HepG2 (cell line): Measurements from ENCODE around the gene ANO9. TPM values are rescaled to one million over a fixed set of nuclear protein-coding genes. Genes with fewer than 3 reads are reported as not detected.

Experiments
- ATAC-seq: fragments of 200-7000 bp; cut with Tn5 transposase; 3 replicates; pipeline ENCODE4 v1.9.1; 2020; ENCODE audit warnings: mild to moderate bottlenecking, moderate library complexity
- BruUV-seq: library from RNA; stranded (reverse); fragments of 400-500 nt; replicated peaks from 2 replicates; lab custom pipeline; 2021; lab: Mats Ljungman, UMichigan
- CTCF ChIA-PET: fragments of 300-600 bp; formaldehyde crosslinking; extraction: SDS; loops from one replicate; lab custom pipeline; 2021; ENCODE audit warnings: low total read pairs, inconsistent platforms, low intra/inter-chr PET ratio; lab: Yijun Ruan, JAX
- POLR2A ChIA-PET: fragments of 350-600 bp; sonication (Branson Sonifier 250); formaldehyde crosslinking; loops from one replicate; lab custom pipeline; 2020; ENCODE audit warnings: antibody characterized with exemption, inconsistent platforms; lab: Yijun Ruan, JAX
- DNase-seq: peaks from one replicate; pipeline ENCODE4 v3.0.0-alpha.2; 2015; ENCODE audit warnings: low spot score
- FAIRE-seq: peaks from 3 replicates; lab custom pipeline; 2011; peaks lifted over from hg19 to GRCh38; lab: Jason Lieb, UNC
- H2AFZ ChIP-seq: one replicate; pipeline ENCODE4 v1.6.1; 2011; ENCODE audit warnings: low read length, inconsistent platforms
- H3K27ac ChIP-seq: fragments of 300-600 bp; 3 replicates; pipeline ENCODE4 v1.8.0; 2011; ENCODE audit warnings: mixed run types, mild to moderate bottlenecking, mixed read lengths, low read length, inconsistent platforms; ENCODE audit not compliant: insufficient read depth; ENCODE audit errors: extremely low read length
- H3K27me3 ChIP-seq, 2 experiments: fragments of 200-600 bp in 1 of 2; 2 replicates in 1 of 2; 3 replicates in 1 of 2; pipeline versions ENCODE4 v1.6.0 to v1.8.0; 2011; ENCODE audit warnings: low read length in 2 of 2, mild to moderate bottlenecking in 2 of 2, moderate library complexity in 2 of 2, inconsistent platforms in 1 of 2; ENCODE audit not compliant: insufficient read depth in 2 of 2, control insufficient read depth in 1 of 2
- H3K36me3 ChIP-seq, 2 experiments: fragments of 200-600 bp in 1 of 2; replicated peaks in 1 of 2; 2 replicates in 1 of 2; 3 replicates in 1 of 2; pipeline versions ENCODE4 v1.5.1 to v1.8.0; 2011; ENCODE audit warnings: low read length in 2 of 2, inconsistent platforms in 1 of 2; ENCODE audit not compliant: insufficient read depth in 2 of 2, control insufficient read depth in 1 of 2
- H3K4me1 ChIP-seq: 2 replicates; pipeline ENCODE4 v1.5.1; 2012; ENCODE audit warnings: low read length, inconsistent platforms; ENCODE audit not compliant: insufficient read depth
- H3K4me2 ChIP-seq: 2 replicates; pipeline ENCODE4 v1.6.0; 2011; ENCODE audit warnings: low read depth, low read length, inconsistent platforms
- H3K4me3 ChIP-seq, 3 experiments: fragments of 200-600 bp in 1 of 3; sonication (generic), shearing (Covaris generic) in 1 of 3; replicated peaks in 1 of 3; 2 replicates each; pipeline ENCODE4 v1.5.1; 2011 to 2016; ENCODE audit warnings: low read length in 3 of 3, inconsistent platforms in 2 of 3, low read depth in 2 of 3, mild to moderate bottlenecking in 2 of 3, control low read depth in 1 of 3, mixed read lengths in 1 of 3; ENCODE audit not compliant: insufficient read depth in 1 of 3
- H3K79me2 ChIP-seq: one replicate; pipeline ENCODE4 v1.6.1; 2011; ENCODE audit warnings: low read length, inconsistent platforms; ENCODE audit not compliant: insufficient read depth
- H3K9ac ChIP-seq: 2 replicates; pipeline ENCODE4 v1.6.0; 2011; ENCODE audit warnings: mild to moderate bottlenecking, low read depth, low read length, inconsistent platforms; ENCODE audit not compliant: insufficient read depth
- H3K9me3 ChIP-seq: 2 replicates; pipeline ENCODE4 v1.5.1; 2012; ENCODE audit warnings: mild to moderate bottlenecking, low read length
- H4K20me1 ChIP-seq: 2 replicates; pipeline ENCODE4 v1.6.0; 2011; ENCODE audit warnings: inconsistent platforms, mild to moderate bottlenecking, low read length, moderate library complexity; ENCODE audit not compliant: insufficient read depth
- IRX3 ChIP-seq: sonication (generic); formaldehyde crosslinking; IDR thresholded peaks from 2 replicates; pipeline ENCODE4 v1.8.1; 2023; ENCODE audit warnings: mild to moderate bottlenecking, low read depth, missing genetic modification reagents, borderline replicate concordance
- PPARG ChIP-seq: conservative IDR thresholded peaks from 2 replicates; pipeline ENCODE4 v1.6.1; 2016; ENCODE audit warnings: missing biosample characterization, missing genetic modification reagents
- SNAI1 ChIP-seq: sonication (generic); formaldehyde crosslinking; IDR thresholded peaks from 2 replicates; pipeline ENCODE4 v1.5.0; 2020; ENCODE audit warnings: mild to moderate bottlenecking, missing genetic modification reagents, borderline replicate concordance
- ZNF543 ChIP-seq: sonication (generic); formaldehyde crosslinking; IDR thresholded peaks from 2 replicates; pipeline ENCODE4 v1.4.0; 2020; ENCODE audit warnings: mild to moderate bottlenecking, missing genetic modification reagents
- WGBS: methylation state at CpG from one replicate; pipeline ENCODE4 v1.1.6; 2017; ENCODE audit warnings: low lambda C conversion rate; 5-methylcytosine and 5-hydroxymethylcytosine counted together
- in situ Hi-C: cut with HindIII; loops from 2 replicates; pipeline ENCODE4 v1.10.0; 2017; ENCODE audit warnings: low pct_unique_long_range_greater_than_20kb; ENCODE audit not compliant: extremely low pct_ligation_motif_present
- intact Hi-C: fragments of 100-400 bp; cut with micrococcal nuclease; formaldehyde crosslinking; loops from one replicate; pipeline ENCODE4 v1.10.0; 2022; ENCODE audit not compliant: unreplicated experiment
- polyA plus RNA-seq, 8 experiments: library from polyadenylated mRNA; depleted of rRNA in 3 of 8; stranded (reverse) in 7 of 8; unstranded in 1 of 8; fragments of >200 nt; fragmentation: Illumina TruSeq in 4 of 8; extraction: Trizol in 4 of 8; gene quantifications; 2 replicates each; pipeline versions ENCODE4 v1.2.1 to v1.2.3, GENCODE V29; 2011 to 2016; ENCODE audit warnings: low read depth in 4 of 8, missing spikeins in 1 of 8, mixed read lengths in 1 of 8; ENCODE audit not compliant: insufficient read depth in 1 of 8
- total RNA-seq, 5 experiments: library from RNA; depleted of rRNA; stranded (reverse); fragments of >200 nt; fragmentation: Illumina TruSeq; extraction: Trizol; gene quantifications; 2 replicates each; pipeline ENCODE4 v1.2.3, GENCODE V29; 2016; ENCODE audit warnings: low read depth in 1 of 5
- TF ChIP-seq, protein P1 (sequence below): sonication (generic); formaldehyde crosslinking; IDR thresholded peaks from 2 replicates; pipeline ENCODE4 v1.5.1; 2020; ENCODE audit warnings: mild to moderate bottlenecking, missing genetic modification reagents, moderate library complexity

ANO9 gene
- total and polyA plus RNA-seq, 2 of the 13 experiments (the other 11 are each of a cell fraction or from before 2014, with no cell fraction given): 8.9 to 14.3 TPM

DNA sequence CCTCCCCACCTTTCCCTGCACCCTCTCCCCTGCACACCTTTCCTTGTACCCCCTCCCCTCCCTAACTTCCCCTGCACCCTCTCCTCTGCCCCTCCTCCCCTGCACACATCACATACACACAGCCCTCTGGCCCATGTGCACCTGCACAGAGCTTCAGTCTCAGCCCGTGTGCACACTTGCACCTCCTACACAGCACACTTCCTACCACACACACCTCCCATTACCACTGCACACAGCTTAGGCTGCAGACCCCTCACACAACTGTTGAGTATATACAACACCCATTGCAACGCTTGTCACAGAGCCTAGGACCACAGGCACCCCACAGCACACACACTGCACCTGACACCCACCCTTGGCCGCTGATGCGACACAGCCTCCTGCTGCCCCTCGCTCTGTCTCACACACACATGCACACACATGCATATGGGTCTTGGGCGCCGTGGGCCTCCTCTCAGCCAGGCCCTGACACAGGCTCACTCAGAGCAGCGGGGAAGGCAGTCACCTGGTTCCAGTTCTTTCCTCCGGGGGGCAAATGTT, 27.4 kb downstream of the ANO9 start:
- POLR2A ChIA-PET: interaction anchor here (0.7 to 2.8 kb wide), 5 partner anchors 27 to 179 kb away, joined by 3 to 8 read pairs (median 7); partner anchors contain the start of genes ANO9 and RNH1
- BruUV-seq: no TSS peak
- TF ChIP-seq ZNF543 (no peak), SNAI1 (CRISPR knock-in tag) (no peak), PPARG (no peak), IRX3 (CRISPR knock-in tag) (no peak)
- TF ChIP-seq, protein P1, sequence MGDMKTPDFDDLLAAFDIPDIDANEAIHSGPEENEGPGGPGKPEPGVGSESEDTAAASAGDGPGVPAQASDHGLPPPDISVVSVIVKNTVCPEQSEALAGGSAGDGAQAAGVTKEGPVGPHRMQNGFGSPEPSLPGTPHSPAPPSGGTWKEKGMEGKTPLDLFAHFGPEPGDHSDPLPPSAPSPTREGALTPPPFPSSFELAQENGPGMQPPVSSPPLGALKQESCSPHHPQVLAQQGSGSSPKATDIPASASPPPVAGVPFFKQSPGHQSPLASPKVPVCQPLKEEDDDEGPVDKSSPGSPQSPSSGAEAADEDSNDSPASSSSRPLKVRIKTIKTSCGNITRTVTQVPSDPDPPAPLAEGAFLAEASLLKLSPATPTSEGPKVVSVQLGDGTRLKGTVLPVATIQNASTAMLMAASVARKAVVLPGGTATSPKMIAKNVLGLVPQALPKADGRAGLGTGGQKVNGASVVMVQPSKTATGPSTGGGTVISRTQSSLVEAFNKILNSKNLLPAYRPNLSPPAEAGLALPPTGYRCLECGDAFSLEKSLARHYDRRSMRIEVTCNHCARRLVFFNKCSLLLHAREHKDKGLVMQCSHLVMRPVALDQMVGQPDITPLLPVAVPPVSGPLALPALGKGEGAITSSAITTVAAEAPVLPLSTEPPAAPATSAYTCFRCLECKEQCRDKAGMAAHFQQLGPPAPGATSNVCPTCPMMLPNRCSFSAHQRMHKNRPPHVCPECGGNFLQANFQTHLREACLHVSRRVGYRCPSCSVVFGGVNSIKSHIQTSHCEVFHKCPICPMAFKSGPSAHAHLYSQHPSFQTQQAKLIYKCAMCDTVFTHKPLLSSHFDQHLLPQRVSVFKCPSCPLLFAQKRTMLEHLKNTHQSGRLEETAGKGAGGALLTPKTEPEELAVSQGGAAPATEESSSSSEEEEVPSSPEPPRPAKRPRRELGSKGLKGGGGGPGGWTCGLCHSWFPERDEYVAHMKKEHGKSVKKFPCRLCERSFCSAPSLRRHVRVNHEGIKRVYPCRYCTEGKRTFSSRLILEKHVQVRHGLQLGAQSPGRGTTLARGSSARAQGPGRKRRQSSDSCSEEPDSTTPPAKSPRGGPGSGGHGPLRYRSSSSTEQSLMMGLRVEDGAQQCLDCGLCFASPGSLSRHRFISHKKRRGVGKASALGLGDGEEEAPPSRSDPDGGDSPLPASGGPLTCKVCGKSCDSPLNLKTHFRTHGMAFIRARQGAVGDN (CRISPR knock-in tag): peak; percentile 29; the same call in 1 of the 2 replicates
- intact Hi-C loops (no loop called here), in situ Hi-C loops (no loop called here)
- peaks cover 51% of the 10 kb centered on the region for H3K4me1 ChIP-seq
- H3K9ac ChIP-seq: no peak overlapping the region
- 10% methylated on average over 9 of the region's 9 CpGs for WGBS
- H3K36me3 ChIP-seq: no peaks in the 10 kb centered on the region
- no peaks in the 10 kb centered on the region for H3K79me2 ChIP-seq
- CTCF ChIA-PET: no interaction called here
- FAIRE-seq: no peak
- no peak overlapping the region for H2AFZ ChIP-seq
- DNase-seq: no peak
- no peaks in the 10 kb centered on the region for H4K20me1 ChIP-seq
- ATAC-seq: peak; percentile 7
- H3K4me3 ChIP-seq: peak overlapping the region in 2 of 3 experiments; percentile 42 to 67; a peak in 4 of 6 replicates
- H3K27me3 ChIP-seq: peaks cover 2 to 10% of the 10 kb centered on the region in 2 experiments; a peak in 1 of 5 replicates
- peak overlapping the region; percentile 67 for H3K4me2 ChIP-seq
- H3K27ac ChIP-seq: no peak overlapping the region
- no peaks in the 10 kb centered on the region for H3K9me3 ChIP-seq
